Keratinocyte (primary cell): Measurements from ENCODE around the gene ARL17B. TPM values are rescaled to one million over a fixed set of nuclear protein-coding genes. Genes with fewer than 3 reads are reported as not detected.

Source experiments
- DNase-seq: peaks from one replicate; pipeline ENCODE4 v3.0.0-alpha.2; 2011; ENCODE audit warnings: low read depth, missing footprints, low spot score
- FAIRE-seq: peaks from 2 replicates; lab custom pipeline; 2011; peaks lifted over from hg19 to GRCh38; lab: Jason Lieb, UNC
- H2AFZ ChIP-seq: 2 replicates; pipeline ENCODE4 v1.6.0; 2012; ENCODE audit warnings: low read length, control low read depth, inconsistent platforms; ENCODE audit not compliant: control insufficient read depth
- H3K27ac ChIP-seq: 2 replicates; pipeline ENCODE4 v1.5.1; 2011; ENCODE audit warnings: low read length; ENCODE audit not compliant: control insufficient read depth, insufficient read depth
- H3K27me3 ChIP-seq: 3 replicates; pipeline ENCODE4 v1.6.0; 2011; ENCODE audit warnings: low read length; ENCODE audit not compliant: control insufficient read depth, insufficient read depth; ENCODE audit errors: extremely low read depth
- H3K36me3 ChIP-seq, 2 experiments: 2 replicates in 1 of 2; 3 replicates in 1 of 2; pipeline ENCODE4 v1.5.1; 2011; ENCODE audit warnings: low read length in 2 of 2, mild to moderate bottlenecking in 1 of 2; ENCODE audit not compliant: control insufficient read depth in 2 of 2, insufficient read depth in 2 of 2; ENCODE audit errors: extremely low read depth in 1 of 2
- H3K4me1 ChIP-seq: 3 replicates; pipeline ENCODE4 v1.5.1; 2011; ENCODE audit warnings: low read length; ENCODE audit not compliant: control insufficient read depth, insufficient read depth; ENCODE audit errors: extremely low read depth
- H3K4me2 ChIP-seq: 3 replicates; pipeline ENCODE4 v1.6.0; 2011; ENCODE audit warnings: low read depth, low read length; ENCODE audit not compliant: control insufficient read depth, insufficient read depth; ENCODE audit errors: extremely low read depth
- H3K4me3 ChIP-seq, 3 experiments: fragments of 200-600 bp in 1 of 3; sonication (generic) in 1 of 3; 2 replicates in 2 of 3; 3 replicates in 1 of 3; pipeline ENCODE4 v1.5.1; 2011 to 2016; ENCODE audit warnings: low read length in 3 of 3, mild to moderate bottlenecking in 3 of 3, control low read depth in 2 of 3, inconsistent platforms in 1 of 3, low read depth in 1 of 3, mixed read lengths in 1 of 3, mixed run types in 1 of 3, moderate library complexity in 1 of 3; ENCODE audit not compliant: control insufficient read depth in 2 of 3, insufficient read depth in 2 of 3; ENCODE audit errors: extremely low read depth in 1 of 3
- H3K79me2 ChIP-seq: 2 replicates; pipeline ENCODE4 v1.6.0; 2012; ENCODE audit warnings: low read length; ENCODE audit not compliant: control insufficient read depth, insufficient read depth
- H3K9ac ChIP-seq: 3 replicates; pipeline ENCODE4 v1.6.0; 2011; ENCODE audit warnings: low read length; ENCODE audit not compliant: control insufficient read depth, insufficient read depth; ENCODE audit errors: extremely low read depth
- H3K9me1 ChIP-seq: 3 replicates; pipeline ENCODE4 v1.6.0; 2011; ENCODE audit warnings: low read length; ENCODE audit not compliant: control insufficient read depth, insufficient read depth; ENCODE audit errors: extremely low read depth
- H3K9me3 ChIP-seq: 2 replicates; pipeline ENCODE4 v1.5.1; 2012; ENCODE audit warnings: low read depth, low read length; ENCODE audit not compliant: control insufficient read depth
- H4K20me1 ChIP-seq: 3 replicates; pipeline ENCODE4 v1.6.0; 2011; ENCODE audit warnings: low read length; ENCODE audit not compliant: control insufficient read depth, insufficient read depth; ENCODE audit errors: extremely low read depth
- EZH2 ChIP-seq: IDR thresholded peaks from one replicate; pipeline ENCODE4 v1.6.1; 2012; ENCODE audit warnings: inconsistent platforms, mild to moderate bottlenecking, low read length, moderate library complexity
- dilution Hi-C: fragments of 300-500 bp; cut with MboI; formaldehyde crosslinking; loops from one replicate; pipeline ENCODE4 v1.7.0; 2020; ENCODE audit warnings: low sequenced_read_pairs; ENCODE audit not compliant: extremely low pct_ligation_motif_present
- polyA plus RNA-seq, 5 experiments: library from polyadenylated mRNA; depleted of rRNA in 3 of 5; stranded (reverse) in 3 of 5; stranded (forward) in 1 of 5; unstranded in 1 of 5; fragments of >200 nt; gene quantifications; 1 replicate in 1 of 5; 2 replicates in 3 of 5; 3 replicates in 1 of 5; pipeline versions ENCODE4 v1.2.1 to v1.2.3, GENCODE V29; 2011 to 2012; ENCODE audit warnings: missing spikeins in 2 of 5, low read depth in 1 of 5, low replicate concordance in 1 of 5
- TF ChIP-seq, protein P1 (sequence below), 3 experiments: IDR thresholded peaks in 1 of 3; conservative IDR thresholded peaks in 1 of 3; optimal IDR thresholded peaks in 1 of 3; 2 replicates in 2 of 3; 3 replicates in 1 of 3; pipeline versions ENCODE3 to v1.5.1; 2011; ENCODE audit warnings: low read length in 3 of 3, mild to moderate bottlenecking in 3 of 3, moderate library complexity in 2 of 3, control low read depth in 1 of 3, inconsistent platforms in 1 of 3; ENCODE audit not compliant: insufficient read depth in 2 of 3; ENCODE audit errors: extremely low read depth in 1 of 3

The ARL17B gene
- polyA plus RNA-seq, 1 donor (not counting 4 experiments of a cell fraction or from before 2014, with no cell fraction given) = 9.7 TPM

DNA sequence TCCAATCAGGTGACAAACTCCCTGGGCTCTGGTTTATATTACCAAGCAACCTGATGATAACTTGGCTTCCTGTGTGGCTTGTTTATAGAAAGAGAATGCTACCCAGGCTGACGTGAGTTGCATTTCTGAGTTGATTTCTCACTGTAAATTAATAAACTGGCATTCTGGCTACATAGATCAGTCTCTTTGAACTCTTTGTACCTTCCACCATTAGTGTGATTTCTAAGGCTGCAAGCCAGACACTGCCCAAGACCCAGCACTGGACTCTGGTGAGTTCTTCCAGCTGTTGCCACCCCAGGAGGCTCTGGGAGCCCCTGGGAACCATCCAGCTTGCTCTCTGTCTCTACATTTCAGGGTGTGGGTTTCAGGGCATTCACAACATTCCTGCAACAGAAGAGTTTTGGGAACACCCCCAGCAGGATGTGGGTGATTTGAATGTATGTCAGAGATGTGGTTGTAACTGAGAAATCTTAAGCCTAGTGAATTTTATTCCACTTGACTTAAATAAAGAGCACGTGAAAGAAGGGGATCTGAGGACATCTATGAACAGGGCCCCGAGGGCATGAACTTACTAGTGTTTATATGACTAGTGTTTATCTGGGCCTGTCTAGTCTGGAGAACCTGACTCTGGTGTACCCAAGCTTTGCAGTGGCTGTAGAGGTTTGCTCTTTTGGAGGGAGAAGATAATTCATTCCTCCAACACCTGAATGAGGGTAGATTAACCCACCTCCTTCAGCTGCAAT, 96.9 kb downstream of the ARL17B start:
- Histone ChIP-seq H3K27me3 (peaks cover 18% of the 10 kb centered on the region), H3K4me3 (peak overlapping the region in 1 of 3 experiments; percentile 14), H4K20me1 (no peaks in the 10 kb centered on the region), H3K79me2 (no peaks in the 10 kb centered on the region), H3K4me1 (peaks cover 23% of the 10 kb centered on the region), H2AFZ (no peak overlapping the region), H3K9me1 (no peaks in the 10 kb centered on the region), H3K9me3 (no peaks in the 10 kb centered on the region), H3K4me2 (peak overlapping the region; percentile 45), H3K27ac (peak overlapping the region; percentile 70), H3K9ac (peak overlapping the region; percentile 37), H3K36me3 (no peaks in the 10 kb centered on the region)
- dilution Hi-C loops = no loop called here
- FAIRE-seq (no peak), DNase-seq (peak; percentile 74)
- TF ChIP-seq, protein P1, sequence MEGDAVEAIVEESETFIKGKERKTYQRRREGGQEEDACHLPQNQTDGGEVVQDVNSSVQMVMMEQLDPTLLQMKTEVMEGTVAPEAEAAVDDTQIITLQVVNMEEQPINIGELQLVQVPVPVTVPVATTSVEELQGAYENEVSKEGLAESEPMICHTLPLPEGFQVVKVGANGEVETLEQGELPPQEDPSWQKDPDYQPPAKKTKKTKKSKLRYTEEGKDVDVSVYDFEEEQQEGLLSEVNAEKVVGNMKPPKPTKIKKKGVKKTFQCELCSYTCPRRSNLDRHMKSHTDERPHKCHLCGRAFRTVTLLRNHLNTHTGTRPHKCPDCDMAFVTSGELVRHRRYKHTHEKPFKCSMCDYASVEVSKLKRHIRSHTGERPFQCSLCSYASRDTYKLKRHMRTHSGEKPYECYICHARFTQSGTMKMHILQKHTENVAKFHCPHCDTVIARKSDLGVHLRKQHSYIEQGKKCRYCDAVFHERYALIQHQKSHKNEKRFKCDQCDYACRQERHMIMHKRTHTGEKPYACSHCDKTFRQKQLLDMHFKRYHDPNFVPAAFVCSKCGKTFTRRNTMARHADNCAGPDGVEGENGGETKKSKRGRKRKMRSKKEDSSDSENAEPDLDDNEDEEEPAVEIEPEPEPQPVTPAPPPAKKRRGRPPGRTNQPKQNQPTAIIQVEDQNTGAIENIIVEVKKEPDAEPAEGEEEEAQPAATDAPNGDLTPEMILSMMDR (optimal IDR thresholded peaks at IDR 0.05 in 1 of 3, IDR thresholded peaks at IDR 0.05 in 1 of 3, conservative IDR thresholded peaks at IDR 0.05 in 1 of 3; ENCODE audit: extremely low read depth in 1 of 3, insufficient read depth in 2 of 3, low read length in 3 of 3) = no peak
- no peak for TF ChIP-seq EZH2

DNA sequence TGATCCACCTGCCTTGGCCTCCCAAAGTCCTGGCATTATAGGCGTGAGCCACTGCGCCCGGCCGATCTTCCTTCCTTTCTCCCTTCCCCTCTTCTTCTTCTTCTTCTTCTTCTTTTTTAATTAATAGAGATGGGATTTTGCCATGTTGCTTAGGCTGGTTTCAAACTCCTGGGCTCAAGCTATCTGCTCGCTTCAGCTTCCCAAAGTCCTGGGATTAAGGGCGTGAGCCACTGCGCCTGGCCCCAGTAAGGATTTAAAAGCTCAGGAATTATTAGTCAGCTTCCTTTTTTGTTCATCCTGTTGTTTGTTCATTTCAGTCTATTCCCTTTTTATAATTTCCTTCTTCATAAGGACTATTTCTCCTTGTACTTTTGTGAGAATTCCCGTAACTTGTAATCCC, 99.3 kb downstream of the ARL17B start:
- dilution Hi-C loops = no loop called here
- H3K27ac ChIP-seq = no peak overlapping the region
- H3K79me2 ChIP-seq = no peaks in the 10 kb centered on the region
- no peak overlapping the region for H3K4me3 ChIP-seq
- H3K9me1 ChIP-seq = no peaks in the 10 kb centered on the region
- no peaks in the 10 kb centered on the region for H3K9me3 ChIP-seq
- TF ChIP-seq EZH2 = no peak
- TF ChIP-seq, protein P1 (optimal IDR thresholded peaks at IDR 0.05 in 1 of 3, IDR thresholded peaks at IDR 0.05 in 1 of 3, conservative IDR thresholded peaks at IDR 0.05 in 1 of 3; ENCODE audit: extremely low read depth in 1 of 3, insufficient read depth in 2 of 3, low read length in 3 of 3) = no peak
- no peak overlapping the region for H2AFZ ChIP-seq
- no peak for DNase-seq
- H4K20me1 ChIP-seq = no peaks in the 10 kb centered on the region
- H3K36me3 ChIP-seq = no peaks in the 10 kb centered on the region
- H3K4me1 ChIP-seq = peaks cover 20% of the 10 kb centered on the region
- H3K9ac ChIP-seq = no peak overlapping the region
- H3K4me2 ChIP-seq = no peak overlapping the region
- H3K27me3 ChIP-seq = peaks cover 6% of the 10 kb centered on the region
- FAIRE-seq = no peak
